ENCODE results near the gene MRPL30.
"Not testable (repeated sequence)": the region's sequence is repeated elsewhere in the genome, so short reads cannot be mapped to it uniquely, and the experiment has no call there.

The MRPL30 gene

DNA sequence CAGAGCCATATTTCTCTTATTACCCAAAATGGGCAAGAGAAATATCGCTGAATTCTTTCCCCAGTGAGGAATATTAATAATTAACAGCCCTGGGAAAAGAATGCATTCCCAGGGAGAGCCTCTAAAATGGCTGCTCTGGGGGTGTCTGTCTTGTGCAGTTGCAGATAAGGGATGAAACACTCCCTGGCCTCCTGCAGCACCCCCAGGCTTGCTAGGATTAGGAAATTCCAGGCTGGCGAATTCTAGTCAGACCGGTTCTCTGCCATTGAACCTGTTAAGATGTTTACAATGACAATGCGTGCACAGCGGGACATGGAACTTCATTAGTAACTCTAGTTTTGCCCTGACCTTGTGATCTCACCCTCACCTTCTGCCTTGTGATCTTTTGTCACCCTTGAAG, 24.5 kb downstream of the MRPL30 start:
- peaks cover 6% of the 10 kb centered on the region; the same call in 1 of the 2 replicates for H3K36me3 ChIP-seq (ENCODE audit: insufficient read depth, low read length)
- no peak overlapping the region for H3K9ac ChIP-seq (ENCODE audit: low read depth, low read length)
- no peaks in the 10 kb centered on the region for H3K4me1 ChIP-seq (ENCODE audit: insufficient read depth, low read length)
- H3K9me3 ChIP-seq (ENCODE audit: control insufficient read depth, insufficient read depth, low read length): peaks cover 10% of the 10 kb centered on the region

- H3K36me3 ChIP-seq (ENCODE audit: insufficient read depth, low read length): no peaks in the 10 kb centered on the region
- no peaks in the 10 kb centered on the region; the same call in 1 of the 2 replicates for H3K9me3 ChIP-seq (ENCODE audit: control insufficient read depth, insufficient read depth, low read length)
- no peaks in the 10 kb centered on the region for H3K4me1 ChIP-seq (ENCODE audit: insufficient read depth, low read length)
- no peak overlapping the region for H3K9ac ChIP-seq (ENCODE audit: low read depth, low read length)
These were observed 35.1 kb downstream of the MRPL30 start for GRCh38 chr2:99216096-99216495.

- H3K9me3 ChIP-seq (ENCODE audit: control insufficient read depth, insufficient read depth, low read length): no peaks in the 10 kb centered on the region
- H3K4me1 ChIP-seq (ENCODE audit: insufficient read depth, low read length): no peaks in the 10 kb centered on the region
- no peak overlapping the region for H3K9ac ChIP-seq (ENCODE audit: low read depth, low read length)
- H3K36me3 ChIP-seq (ENCODE audit: insufficient read depth, low read length): no peaks in the 10 kb centered on the region
These were observed 37.0 kb downstream of the MRPL30 start for GRCh38 chr2:99217929-99218501.

DNA sequence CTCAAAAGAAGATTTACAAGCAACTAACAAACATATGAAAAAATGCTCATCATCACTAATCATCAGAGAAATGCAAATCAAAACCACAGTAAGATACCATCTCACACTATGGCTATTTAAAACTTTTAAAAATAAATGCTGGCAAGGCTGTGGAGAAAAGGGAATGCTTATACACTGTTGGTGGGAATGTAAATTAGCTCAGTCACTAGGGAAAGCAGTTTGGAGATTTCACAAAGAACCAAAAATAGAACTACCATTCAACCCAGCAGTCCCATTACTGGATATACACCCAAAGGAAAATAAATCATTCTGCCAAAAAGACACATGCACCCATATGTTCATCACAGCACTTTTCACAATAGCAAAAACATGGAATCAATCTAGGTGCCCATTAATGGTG, 52.2 kb downstream of the MRPL30 start:
- not testable (repeated sequence) for H3K9me3 ChIP-seq (ENCODE audit: control insufficient read depth, insufficient read depth, low read length); H3K9ac ChIP-seq (ENCODE audit: low read depth, low read length); H3K4me1 ChIP-seq (ENCODE audit: insufficient read depth, low read length); H3K36me3 ChIP-seq (ENCODE audit: insufficient read depth, low read length)

- Histone ChIP-seq H3K9me3 (ENCODE audit: control insufficient read depth, insufficient read depth, low read length) (no peaks in the 10 kb centered on the region), H3K4me1 (ENCODE audit: insufficient read depth, low read length) (no peaks in the 10 kb centered on the region), H3K9ac (ENCODE audit: low read depth, low read length) (no peak overlapping the region), H3K36me3 (ENCODE audit: insufficient read depth, low read length) (no peaks in the 10 kb centered on the region)
These were observed 57.6 kb downstream of the MRPL30 start for GRCh38 chr2:99238599-99238998.

- Histone ChIP-seq H3K9me3 (ENCODE audit: control insufficient read depth, insufficient read depth, low read length) (no peaks in the 10 kb centered on the region), H3K9ac (ENCODE audit: low read depth, low read length) (no peak overlapping the region), H3K36me3 (ENCODE audit: insufficient read depth, low read length) (no peaks in the 10 kb centered on the region), H3K4me1 (ENCODE audit: insufficient read depth, low read length) (no peaks in the 10 kb centered on the region)
These were observed 59.4 kb downstream of the MRPL30 start for GRCh38 chr2:99240431-99240830.

GRCh38 chr2:99242151-99242550, 61.2 kb downstream of the MRPL30 start:
- H3K9me3 ChIP-seq (ENCODE audit: control insufficient read depth, insufficient read depth, low read length): no peaks in the 10 kb centered on the region

More at GRCh38 chr2:99242151-99242550, 61.2 kb downstream of the MRPL30 start:
- no peak overlapping the region for H3K9ac ChIP-seq (ENCODE audit: low read depth, low read length)
- H3K4me1 ChIP-seq (ENCODE audit: insufficient read depth, low read length): no peaks in the 10 kb centered on the region
- H3K36me3 ChIP-seq (ENCODE audit: insufficient read depth, low read length): no peaks in the 10 kb centered on the region
